ENCODE results near the gene COL7A1. TPM values are rescaled to one million over a fixed set of nuclear protein-coding genes. Genes with fewer than 3 reads are reported as not detected.

Gene COL7A1
- total and polyA plus RNA-seq, 12 donors, result 0.35 to 66.9 (median 3.1) TPM

DNA sequence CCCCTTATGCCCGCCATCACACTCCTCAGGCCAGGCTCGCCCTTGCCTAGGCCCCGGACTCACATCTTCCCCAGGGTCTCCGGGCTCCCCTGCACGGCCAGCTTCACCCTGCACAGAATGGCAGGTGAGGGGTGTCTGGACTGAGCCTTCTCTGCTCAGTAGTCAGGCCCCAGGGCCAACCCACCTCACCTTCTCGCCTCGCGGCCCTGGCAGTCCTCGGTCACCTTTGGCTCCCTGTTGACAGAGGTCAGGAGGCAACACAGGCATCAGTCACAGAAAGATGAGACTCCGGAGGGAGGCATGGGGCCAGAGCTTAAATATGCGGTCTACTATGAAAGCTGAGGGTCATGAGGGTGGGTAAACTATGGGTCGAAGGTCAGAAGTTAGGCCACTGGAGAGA is 23.2 kb downstream of the COL7A1 start:
- Histone ChIP-seq H3K27ac (no peak overlapping the region), H3K4me1 (replicated peaks in 1 of 2) (no peaks in the 10 kb centered on the region), H3K36me3 (replicated peaks in 1 of 2) (no peaks in the 10 kb centered on the region), H3K27me3 (no peaks in the 10 kb centered on the region), H3K9me3 (replicated peaks in 1 of 3) (no peaks in the 10 kb centered on the region), H3K4me3 (no peak overlapping the region)
- TF ChIP-seq, protein P1, sequence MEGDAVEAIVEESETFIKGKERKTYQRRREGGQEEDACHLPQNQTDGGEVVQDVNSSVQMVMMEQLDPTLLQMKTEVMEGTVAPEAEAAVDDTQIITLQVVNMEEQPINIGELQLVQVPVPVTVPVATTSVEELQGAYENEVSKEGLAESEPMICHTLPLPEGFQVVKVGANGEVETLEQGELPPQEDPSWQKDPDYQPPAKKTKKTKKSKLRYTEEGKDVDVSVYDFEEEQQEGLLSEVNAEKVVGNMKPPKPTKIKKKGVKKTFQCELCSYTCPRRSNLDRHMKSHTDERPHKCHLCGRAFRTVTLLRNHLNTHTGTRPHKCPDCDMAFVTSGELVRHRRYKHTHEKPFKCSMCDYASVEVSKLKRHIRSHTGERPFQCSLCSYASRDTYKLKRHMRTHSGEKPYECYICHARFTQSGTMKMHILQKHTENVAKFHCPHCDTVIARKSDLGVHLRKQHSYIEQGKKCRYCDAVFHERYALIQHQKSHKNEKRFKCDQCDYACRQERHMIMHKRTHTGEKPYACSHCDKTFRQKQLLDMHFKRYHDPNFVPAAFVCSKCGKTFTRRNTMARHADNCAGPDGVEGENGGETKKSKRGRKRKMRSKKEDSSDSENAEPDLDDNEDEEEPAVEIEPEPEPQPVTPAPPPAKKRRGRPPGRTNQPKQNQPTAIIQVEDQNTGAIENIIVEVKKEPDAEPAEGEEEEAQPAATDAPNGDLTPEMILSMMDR (IDR thresholded peaks at IDR 0.05), result no peak
- no peak for TF ChIP-seq POLR2A (IDR thresholded peaks at IDR 0.05)
- WGBS, 4 donors, result 80 to 92% (median 85%) methylated on average over 1 to 12 of the region's 12 CpGs
- no peak for DNase-seq
- intact Hi-C loops (cut with DNase I), result no loop called here

DNA sequence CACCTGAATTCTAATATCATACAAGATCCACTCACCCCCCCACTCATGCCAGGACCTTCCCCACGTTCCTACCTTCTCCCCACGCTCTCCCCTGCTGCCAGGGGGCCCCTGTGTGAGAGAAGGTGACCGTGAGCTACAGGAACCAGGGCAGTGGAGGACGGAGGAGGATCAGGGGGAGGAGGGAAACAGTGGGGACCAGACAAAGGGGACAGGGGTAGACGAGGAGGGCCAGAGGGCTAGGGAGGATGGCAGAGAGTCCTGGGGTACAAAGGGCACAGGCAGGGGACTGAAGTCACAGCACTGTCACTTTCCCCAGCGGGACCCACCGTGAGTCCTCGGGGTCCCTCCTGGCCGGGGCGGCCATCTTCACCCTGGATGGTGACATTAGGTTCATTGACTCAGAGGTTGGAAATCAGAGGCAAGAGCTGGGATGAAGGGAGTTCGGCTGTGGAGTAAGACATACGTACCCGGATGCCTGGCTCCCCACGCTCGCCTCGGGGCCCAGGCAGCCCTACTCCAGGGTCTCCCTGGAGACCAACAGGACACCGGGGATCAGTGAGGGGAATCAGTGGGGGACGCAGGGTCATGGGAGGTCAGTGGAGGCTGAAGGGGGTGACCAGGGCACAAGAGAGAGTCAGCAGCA is 25.2 kb downstream of the COL7A1 start:
- Histone ChIP-seq H3K9me3 (replicated peaks in 1 of 3) (no peaks in the 10 kb centered on the region), H3K27ac (no peak overlapping the region), H3K27me3 (no peaks in the 10 kb centered on the region), H3K4me1 (replicated peaks in 1 of 2) (no peaks in the 10 kb centered on the region), H3K4me3 (no peak overlapping the region), H3K36me3 (replicated peaks in 1 of 2) (no peaks in the 10 kb centered on the region)
- DNase-seq, result no peak
- TF ChIP-seq, protein P1 (IDR thresholded peaks at IDR 0.05), result no peak
- TF ChIP-seq POLR2A (IDR thresholded peaks at IDR 0.05), result no peak
- 91 to 94% (median 92%) methylated on average over 17 to 18 of the region's 18 CpGs for WGBS, 4 donors
- intact Hi-C loops (cut with DNase I), result no loop called here

DNA sequence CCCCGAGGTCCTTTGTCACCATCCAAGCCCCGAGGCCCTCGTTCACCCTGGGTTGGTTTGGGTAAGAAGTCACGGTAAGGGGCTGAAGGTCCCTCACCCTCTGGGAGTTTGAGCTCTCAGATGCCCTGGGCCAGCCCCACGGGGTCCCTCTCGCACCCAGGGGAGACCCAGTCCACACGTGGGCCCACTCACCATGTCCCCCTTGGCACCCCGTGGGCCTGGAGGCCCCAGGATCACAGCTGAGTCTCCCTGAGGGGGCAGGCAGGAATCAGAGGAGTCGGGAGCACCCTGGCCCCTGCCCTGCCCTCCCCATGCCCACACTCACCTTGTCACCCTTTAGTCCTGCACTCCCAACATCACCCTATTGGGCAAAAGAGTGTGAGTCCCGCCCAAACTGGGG is 25.7 kb downstream of the COL7A1 start:
- H3K9me3 ChIP-seq (replicated peaks in 1 of 3), result no peaks in the 10 kb centered on the region
- no peaks in the 10 kb centered on the region for H3K27me3 ChIP-seq
- no peak for DNase-seq
- H3K4me3 ChIP-seq, result no peak overlapping the region
- no peaks in the 10 kb centered on the region for H3K36me3 ChIP-seq (replicated peaks in 1 of 2)
- no peak for TF ChIP-seq POLR2A (IDR thresholded peaks at IDR 0.05)
- TF ChIP-seq, protein P1 (IDR thresholded peaks at IDR 0.05), result no peak
- intact Hi-C loops (cut with DNase I), result no loop called here
- WGBS, 4 donors, result 88 to 93% (median 90%) methylated on average over 6 to 10 of the region's 10 CpGs
- no peak overlapping the region for H3K27ac ChIP-seq
- H3K4me1 ChIP-seq (replicated peaks in 1 of 2), result no peaks in the 10 kb centered on the region

DNA sequence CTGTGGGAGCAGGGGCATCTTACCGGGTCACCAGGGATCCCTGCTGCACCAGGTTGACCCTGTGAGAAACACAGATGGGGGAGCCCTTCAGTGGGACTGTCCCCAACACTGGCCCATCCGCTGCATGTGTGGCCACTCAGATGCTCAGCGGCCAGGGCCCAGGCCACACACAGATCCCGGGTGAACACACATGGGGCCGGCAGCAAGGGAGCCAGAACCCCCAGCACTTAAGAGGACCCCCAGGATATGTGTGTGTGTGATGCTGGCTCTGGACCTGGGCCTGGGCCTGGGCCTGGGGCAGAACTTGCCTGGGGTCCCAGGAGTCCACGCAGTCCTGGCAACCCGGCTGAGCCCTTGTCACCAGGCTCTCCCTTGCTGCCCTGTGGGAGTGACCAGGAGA is 26.7 kb downstream of the COL7A1 start:
- no peak for DNase-seq
- Histone ChIP-seq H3K9me3 (replicated peaks in 1 of 3) (no peaks in the 10 kb centered on the region), H3K27ac (no peak overlapping the region), H3K27me3 (no peaks in the 10 kb centered on the region), H3K36me3 (replicated peaks in 1 of 2) (no peaks in the 10 kb centered on the region), H3K4me1 (replicated peaks in 1 of 2) (peaks cover 0 to 3% of the 10 kb centered on the region in 2 donors), H3K4me3 (no peak overlapping the region)
- TF ChIP-seq, protein P1 (IDR thresholded peaks at IDR 0.05), result no peak
- TF ChIP-seq POLR2A (IDR thresholded peaks at IDR 0.05), result no peak
- intact Hi-C loops (cut with DNase I), result no loop called here
- 90 to 94% (median 93%) methylated on average over 7 of the region's 7 CpGs; no CpG with 5 or more reads in 1 of the 4 donors for WGBS, 4 donors

Data from adrenal gland (tissue), 12 donors.